ENCODE results near the gene PRAC2. TPM values are rescaled to one million over a fixed set of nuclear protein-coding genes. Genes with fewer than 3 reads are reported as not detected.

Gene PRAC2
- total RNA-seq, 1 donor from 2014 or later = not detected

- DNase-seq (ENCODE audit: low read depth) = no peak
- no peak overlapping the region for H3K4me3 ChIP-seq (ENCODE audit: low read depth, low read length)
- no peak for TF ChIP-seq CTCF (conservative IDR thresholded peaks at IDR 0.05; ENCODE audit: low read depth, low read length)
Observed at GRCh38 chr17:48760411-48760810, 37.4 kb downstream of the PRAC2 start.

DNA sequence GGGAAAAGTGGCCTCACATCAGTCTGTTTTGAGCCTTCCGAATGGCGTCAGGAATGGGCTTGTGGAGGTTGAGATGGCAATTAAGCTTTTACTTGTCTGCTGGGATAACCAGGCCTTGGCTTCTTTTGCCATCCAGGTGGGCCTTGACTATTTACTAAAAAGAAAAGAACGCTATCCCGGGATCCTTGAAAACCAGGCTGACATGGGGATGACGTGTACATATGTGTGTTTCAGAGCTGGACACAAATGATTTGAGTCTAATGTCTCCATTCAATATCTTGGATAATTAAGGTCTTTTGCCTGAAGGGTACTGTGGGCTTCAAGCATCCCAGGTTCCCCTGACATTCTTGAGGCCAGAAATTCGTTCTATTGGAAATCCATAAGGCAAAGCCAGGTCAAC is 38.1 kb downstream of the PRAC2 start:
- no peak for DNase-seq (ENCODE audit: low read depth)
- H3K4me3 ChIP-seq (ENCODE audit: low read depth, low read length) = no peak overlapping the region
- TF ChIP-seq CTCF (conservative IDR thresholded peaks at IDR 0.05; ENCODE audit: low read depth, low read length) = no peak

GRCh38 chr17:48767263-48767774 is 44.3 kb downstream of the PRAC2 start:
- no peak overlapping the region for H3K4me3 ChIP-seq (ENCODE audit: low read depth, low read length)
- peak; percentile 22 for TF ChIP-seq CTCF (conservative IDR thresholded peaks at IDR 0.05; ENCODE audit: low read depth, low read length)
- DNase-seq (ENCODE audit: low read depth) = no peak

- no peak for DNase-seq (ENCODE audit: low read depth)
Observed at GRCh38 chr17:48769009-48769675, 46.2 kb downstream of the PRAC2 start.

DNA sequence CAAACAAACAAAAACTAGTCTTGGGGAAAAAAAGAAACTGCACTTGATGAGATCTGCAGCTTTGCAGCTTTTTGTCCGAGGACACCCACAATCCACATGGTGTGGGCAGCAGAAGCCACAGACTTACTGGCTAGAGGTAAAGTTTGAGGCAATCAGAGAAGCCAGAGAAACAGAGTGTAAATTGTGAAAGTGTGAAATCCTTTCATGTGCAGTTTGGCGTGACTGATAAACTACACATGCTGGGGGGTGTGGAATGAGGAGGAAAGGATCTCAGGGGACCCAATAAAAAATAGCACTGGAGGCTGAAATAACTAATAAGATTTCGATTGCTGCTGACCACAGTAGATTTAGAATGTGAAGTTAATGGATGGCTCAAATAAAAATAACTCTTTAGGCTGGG is 48.0 kb downstream of the PRAC2 start:
- DNase-seq (ENCODE audit: low read depth) = no peak
- no peak for TF ChIP-seq CTCF (conservative IDR thresholded peaks at IDR 0.05; ENCODE audit: low read depth, low read length)
- H3K4me3 ChIP-seq (ENCODE audit: low read depth, low read length) = no peak overlapping the region

More at GRCh38 chr17:48769009-48769675, 46.2 kb downstream of the PRAC2 start:
- no peak overlapping the region for H3K4me3 ChIP-seq (ENCODE audit: low read depth, low read length)
- TF ChIP-seq CTCF (conservative IDR thresholded peaks at IDR 0.05; ENCODE audit: low read depth, low read length) = no peak

DNA sequence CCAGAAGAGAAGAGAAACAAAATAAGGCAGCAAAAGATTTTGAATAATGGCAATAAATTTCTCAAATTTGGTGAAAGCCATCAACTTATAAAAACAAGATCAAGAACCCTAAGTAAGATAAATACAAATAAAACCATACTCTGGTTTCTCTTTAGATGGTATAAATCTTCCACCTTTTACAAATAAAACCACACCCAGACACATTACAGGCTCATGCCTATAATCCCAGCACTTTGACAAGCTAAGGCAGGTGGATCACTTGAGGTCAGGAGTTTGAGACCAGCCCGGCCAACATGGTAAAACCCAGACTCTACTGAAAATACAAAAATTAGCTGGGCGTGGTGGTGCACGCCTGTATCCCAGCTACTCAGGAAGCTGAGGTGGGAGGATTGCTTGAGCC is 50.3 kb downstream of the PRAC2 start:
- no peak for DNase-seq (ENCODE audit: low read depth)
- no peak overlapping the region for H3K4me3 ChIP-seq (ENCODE audit: low read depth, low read length)
- TF ChIP-seq CTCF (conservative IDR thresholded peaks at IDR 0.05; ENCODE audit: low read depth, low read length) = no peak

Other genes starting within 250 kb of the PRAC2 start
- gene HOXB1, start 192.2 kb upstream of the PRAC2 start, total RNA-seq = not detected in 2 replicates
- gene HOXB2, start 178.1 kb upstream of the PRAC2 start, total RNA-seq = 21.1 and 43.7 TPM in 2 replicates
- gene HOXB4, start 144.8 kb upstream of the PRAC2 start, total RNA-seq = 4.3 and 5.7 TPM in 2 replicates
- 22.6 and 49.9 TPM in 2 replicates for gene HOXB3, start 132.9 kb upstream of the PRAC2 start, total RNA-seq
- 2.8 and 5.5 TPM in 2 replicates for gene HOXB5, start 129.4 kb upstream of the PRAC2 start, total RNA-seq
- gene HOXB6, start 118.2 kb upstream of the PRAC2 start, total RNA-seq = 42.9 and 55.6 TPM in 2 replicates
- 24.9 and 26.0 TPM in 2 replicates for gene HOXB7, start 112.2 kb upstream of the PRAC2 start, total RNA-seq
- 12.7 and 21.4 TPM in 2 replicates for gene HOXB8, start 107.9 kb upstream of the PRAC2 start, total RNA-seq
- gene HOXB9, start 96.8 kb upstream of the PRAC2 start, total RNA-seq = 74.5 and 83.8 TPM in 2 replicates
- gene PRAC1, start 667 bp upstream of the PRAC2 start, total RNA-seq = not detected in 2 replicates
- not detected in 2 replicates for gene HOXB13, start 5.6 kb downstream of the PRAC2 start, total RNA-seq
- gene TTLL6, start 94.0 kb downstream of the PRAC2 start, total RNA-seq = 0.22 TPM in 1 of 2 replicates, not detected in the other
- gene CALCOCO2, start 107.8 kb downstream of the PRAC2 start, total RNA-seq = 21.3 and 24.8 TPM in 2 replicates
- gene ATP5MC1, start 169.6 kb downstream of the PRAC2 start, total RNA-seq = 142 and 205 TPM in 2 replicates
- gene UBE2Z, start 185.2 kb downstream of the PRAC2 start, total RNA-seq = 71.0 and 78.9 TPM in 2 replicates
- gene SNF8, start 221.7 kb downstream of the PRAC2 start, total RNA-seq = 110 and 143 TPM in 2 replicates
- gene GIP, start 245.4 kb downstream of the PRAC2 start, total RNA-seq = not detected in 2 replicates

Measured in epithelial cell of proximal tubule (primary cell).